GM10266 (cell line): ENCODE measurements around the gene MRPL2.

Experiments
- DNase-seq: peaks from one replicate; pipeline ENCODE4 v3.0.0; 2012; ENCODE audit errors: extremely low spot score
- TF ChIP-seq, protein P1 (sequence below): IDR thresholded peaks from 2 replicates; pipeline ENCODE4 v1.5.1; 2012; ENCODE audit warnings: mild to moderate bottlenecking, low read depth; ENCODE audit not compliant: control insufficient read depth, insufficient read depth; ENCODE audit errors: missing control alignments

The MRPL2 gene

DNA sequence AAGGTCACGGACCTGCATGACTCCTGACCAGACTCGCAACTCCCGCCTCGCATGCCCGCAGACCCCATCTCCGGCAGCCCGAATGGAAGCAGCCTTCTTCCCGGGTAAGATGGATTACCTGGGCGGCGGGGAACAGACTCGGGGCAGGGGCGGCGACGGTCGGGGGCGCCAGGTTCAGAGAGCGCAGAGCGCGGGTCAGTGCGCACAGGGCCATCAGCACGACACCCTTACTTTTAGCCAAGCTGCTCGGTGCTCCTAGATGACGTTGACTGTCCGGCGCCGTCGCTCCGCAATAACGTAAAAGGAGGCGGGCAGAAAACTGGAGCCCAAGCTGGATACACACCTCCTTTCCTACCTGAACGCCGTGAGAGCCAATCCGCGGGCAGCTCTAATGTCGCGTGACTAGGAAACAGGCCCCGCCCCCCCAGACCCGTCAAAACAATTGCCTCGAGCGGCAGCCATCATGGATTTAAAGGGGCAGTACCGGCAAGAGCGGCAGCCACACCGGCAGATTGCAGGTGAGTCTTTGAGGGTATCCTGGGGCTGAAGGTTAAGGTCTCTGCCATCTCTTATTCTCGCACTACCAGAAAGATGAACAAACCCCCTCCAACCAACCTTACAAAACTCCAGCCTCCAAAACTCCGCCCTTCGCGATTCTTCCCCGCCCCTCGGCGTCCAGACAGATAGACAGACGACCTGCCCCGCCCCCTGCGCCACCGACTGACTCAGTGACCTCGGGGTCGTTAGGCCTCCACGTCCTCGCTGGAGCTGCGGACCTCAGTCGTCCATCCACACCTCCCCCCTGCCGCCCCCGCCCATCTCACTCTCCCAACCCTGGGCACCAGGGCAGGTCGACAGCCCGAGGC lies at the start of gene MRPL2, which contains the start of gene KLC4:
Gene MRPL2, minus strand, starts transcription at position 267 of the 866 bp plus-strand sequence. Its CDS starts 53 bp downstream, at position 214.
Gene KLC4, plus strand, starts transcription at position 464 of the 866 bp plus-strand sequence. CDS start 1,705 bp downstream, outside the sequence.
- TF ChIP-seq, protein P1, sequence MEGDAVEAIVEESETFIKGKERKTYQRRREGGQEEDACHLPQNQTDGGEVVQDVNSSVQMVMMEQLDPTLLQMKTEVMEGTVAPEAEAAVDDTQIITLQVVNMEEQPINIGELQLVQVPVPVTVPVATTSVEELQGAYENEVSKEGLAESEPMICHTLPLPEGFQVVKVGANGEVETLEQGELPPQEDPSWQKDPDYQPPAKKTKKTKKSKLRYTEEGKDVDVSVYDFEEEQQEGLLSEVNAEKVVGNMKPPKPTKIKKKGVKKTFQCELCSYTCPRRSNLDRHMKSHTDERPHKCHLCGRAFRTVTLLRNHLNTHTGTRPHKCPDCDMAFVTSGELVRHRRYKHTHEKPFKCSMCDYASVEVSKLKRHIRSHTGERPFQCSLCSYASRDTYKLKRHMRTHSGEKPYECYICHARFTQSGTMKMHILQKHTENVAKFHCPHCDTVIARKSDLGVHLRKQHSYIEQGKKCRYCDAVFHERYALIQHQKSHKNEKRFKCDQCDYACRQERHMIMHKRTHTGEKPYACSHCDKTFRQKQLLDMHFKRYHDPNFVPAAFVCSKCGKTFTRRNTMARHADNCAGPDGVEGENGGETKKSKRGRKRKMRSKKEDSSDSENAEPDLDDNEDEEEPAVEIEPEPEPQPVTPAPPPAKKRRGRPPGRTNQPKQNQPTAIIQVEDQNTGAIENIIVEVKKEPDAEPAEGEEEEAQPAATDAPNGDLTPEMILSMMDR = no peak

GRCh38 chr6:43107344-43108062 lies 48.3 kb upstream of the MRPL2 start:
- no peak for DNase-seq
- TF ChIP-seq, protein P1 = no peak

More for the DNA sequence above, at the start of gene MRPL2, which contains the start of gene KLC4:
- peak; percentile 99 for DNase-seq

DNA sequence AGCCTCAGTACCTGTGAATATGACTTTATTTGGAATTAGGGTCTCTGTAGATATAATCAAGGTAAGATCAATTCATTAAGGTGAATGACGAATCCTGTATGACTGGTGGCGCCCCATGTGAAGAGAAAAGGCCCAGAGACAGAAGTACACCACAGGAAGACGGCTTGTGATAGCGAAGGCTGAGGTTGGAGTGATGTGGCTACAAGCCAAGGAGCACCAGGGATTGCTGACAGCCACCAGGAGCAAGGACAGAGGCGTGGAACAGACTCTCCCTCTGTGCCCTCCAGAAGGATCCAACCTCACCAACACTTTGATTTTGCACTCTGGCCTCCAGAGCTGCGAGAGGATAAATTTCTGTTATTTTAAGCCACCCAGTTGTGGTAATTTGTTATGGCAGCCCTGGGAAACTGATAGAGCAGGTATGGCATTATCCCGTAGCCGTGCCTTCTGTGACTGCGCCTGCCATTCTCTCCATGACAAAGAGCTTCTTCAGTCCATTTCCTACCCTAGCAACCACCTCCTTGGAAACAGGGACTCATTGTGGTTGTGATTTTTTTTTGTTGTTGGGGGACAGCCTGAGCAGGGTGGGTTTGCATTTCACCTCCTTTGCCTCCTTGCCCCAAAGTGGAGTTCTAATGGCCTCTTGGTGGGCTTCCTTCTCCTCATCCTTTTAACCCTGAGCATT lies 46.4 kb upstream of the MRPL2 start:
- TF ChIP-seq, protein P1 = no peak
- no peak for DNase-seq

- no peak for DNase-seq
- TF ChIP-seq, protein P1 = no peak
These were observed 44.1 kb upstream of the MRPL2 start for GRCh38 chr6:43103253-43103876.

- no peak for DNase-seq
- TF ChIP-seq, protein P1 = no peak
These were observed 42.3 kb upstream of the MRPL2 start for GRCh38 chr6:43101497-43101896.

DNA sequence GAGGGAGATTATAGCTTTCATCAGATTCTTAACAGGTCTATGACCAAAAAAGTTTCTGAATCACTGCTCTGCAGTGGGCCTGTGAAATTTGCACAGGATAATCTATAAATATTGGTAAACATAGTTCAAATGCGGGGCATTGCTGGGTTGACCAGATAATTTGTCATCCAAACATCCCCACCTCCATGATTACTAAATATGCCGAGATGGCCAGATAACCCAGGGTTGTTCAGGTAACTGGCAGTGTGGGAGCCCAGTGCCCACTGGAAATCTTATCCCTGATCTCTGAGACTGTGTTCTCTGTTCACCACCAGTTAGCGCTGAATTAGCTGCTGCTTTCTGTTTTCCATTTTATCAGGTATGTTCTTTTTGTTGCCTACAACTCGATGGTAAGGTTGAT lies 38.3 kb upstream of the MRPL2 start:
- no peak for DNase-seq
- TF ChIP-seq, protein P1 = no peak
